CD4-positive, alpha-beta T cell treated with Interleukin-12 subunit alpha and Interleukin-12 subunit beta, for 1 hour (primary cell): ENCODE measurements around the gene TENM3.
"Not testable (repeated sequence)": the region's sequence is repeated elsewhere in the genome, so short reads cannot be mapped to it uniquely, and the experiment has no call there.

ENCODE experiments used
- DNase-seq: peaks from one replicate; pipeline ENCODE4 v3.0.0-alpha.2; 2020

The TENM3 gene

GRCh38 chr4:182802621-182803020 is 559.4 kb downstream of the TENM3 start:
- no peak for DNase-seq

- DNase-seq, result no peak
These were observed 560.0 kb downstream of the TENM3 start for GRCh38 chr4:182803235-182803634.

- no peak for DNase-seq
These were observed 560.9 kb downstream of the TENM3 start for GRCh38 chr4:182804131-182804530.

- no peak for DNase-seq
These were observed 562.1 kb downstream of the TENM3 start for GRCh38 chr4:182805321-182805720.

- DNase-seq, result no peak
These were observed 562.5 kb downstream of the TENM3 start for GRCh38 chr4:182805750-182806149.

- peak; percentile 66 for DNase-seq
These were observed 563.4 kb downstream of the TENM3 start for GRCh38 chr4:182806259-182807252.

- DNase-seq, result no peak
These were observed 564.1 kb downstream of the TENM3 start for GRCh38 chr4:182807346-182807745.

- no peak for DNase-seq
These were observed 564.8 kb downstream of the TENM3 start for GRCh38 chr4:182807767-182808548.

- peak; percentile 74 for DNase-seq
These were observed 565.6 kb downstream of the TENM3 start for GRCh38 chr4:182808673-182809416.

GRCh38 chr4:182809417-182810102 is 566.4 kb downstream of the TENM3 start:
- DNase-seq, result peak; percentile 14

GRCh38 chr4:182810103-182810615 is 567.0 kb downstream of the TENM3 start:
- DNase-seq, result no peak

- DNase-seq, result no peak
These were observed 569.7 kb downstream of the TENM3 start for GRCh38 chr4:182812916-182813315.

- not testable (repeated sequence) for DNase-seq
These were observed 570.9 kb downstream of the TENM3 start for GRCh38 chr4:182814065-182814464.

GRCh38 chr4:182818926-182819730 is 575.9 kb downstream of the TENM3 start:
- no peak for DNase-seq

GRCh38 chr4:182819751-182820150 is 576.5 kb downstream of the TENM3 start:
- DNase-seq, result no peak

- no peak for DNase-seq
These were observed 579.4 kb downstream of the TENM3 start for GRCh38 chr4:182822554-182822953.

GRCh38 chr4:182823576-182823975 is 580.4 kb downstream of the TENM3 start:
- DNase-seq, result no peak

- DNase-seq, result no peak
These were observed 581.8 kb downstream of the TENM3 start for GRCh38 chr4:182825003-182825402.

GRCh38 chr4:182825786-182826185 is 582.6 kb downstream of the TENM3 start:
- no peak for DNase-seq

- DNase-seq, result no peak
These were observed 583.2 kb downstream of the TENM3 start for GRCh38 chr4:182826391-182826790.

- DNase-seq, result no peak
These were observed 584.0 kb downstream of the TENM3 start for GRCh38 chr4:182827166-182827565.
